SH-SY5Y (cell line): ENCODE results near the gene KIF2A.

Source experiments
- GATA2 ChIP-seq: IDR thresholded peaks from 2 replicates; pipeline ENCODE4 v1.6.1; 2011; ENCODE audit warnings: mild to moderate bottlenecking, low read depth, low read length
- GATA3 ChIP-seq: IDR thresholded peaks from 2 replicates; pipeline ENCODE4 v1.6.1; 2011; ENCODE audit warnings: low read depth, mild to moderate bottlenecking, low read length, moderate library complexity

DNA sequence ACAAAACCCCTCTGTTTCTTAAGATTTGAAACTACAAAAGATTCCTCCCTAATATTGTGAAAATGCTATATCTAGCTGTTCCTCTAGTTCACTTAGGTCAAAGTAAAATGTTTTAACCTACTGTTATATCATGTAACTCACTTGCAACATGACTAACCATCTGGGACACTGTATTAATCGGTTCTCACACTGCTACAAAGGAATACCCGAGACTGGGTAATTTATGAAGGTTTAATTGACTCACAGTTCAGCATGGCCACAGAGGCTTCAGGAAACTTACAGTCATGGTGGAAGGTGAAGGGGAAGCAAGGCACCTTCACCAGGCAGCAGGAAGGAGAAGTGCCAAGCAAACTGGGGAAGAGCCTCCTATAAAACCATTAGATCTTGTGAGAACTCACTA, 63.0 kb downstream of the KIF2A start:
- TF ChIP-seq GATA2 (no peak), GATA3 (no peak)
